Measurements from ENCODE around the gene RMC1. TPM values are rescaled to one million over a fixed set of nuclear protein-coding genes. Genes with fewer than 3 reads are reported as not detected.

RMC1 gene
- total and polyA plus RNA-seq, 2 donors = 22.5 to 67.6 TPM

DNA sequence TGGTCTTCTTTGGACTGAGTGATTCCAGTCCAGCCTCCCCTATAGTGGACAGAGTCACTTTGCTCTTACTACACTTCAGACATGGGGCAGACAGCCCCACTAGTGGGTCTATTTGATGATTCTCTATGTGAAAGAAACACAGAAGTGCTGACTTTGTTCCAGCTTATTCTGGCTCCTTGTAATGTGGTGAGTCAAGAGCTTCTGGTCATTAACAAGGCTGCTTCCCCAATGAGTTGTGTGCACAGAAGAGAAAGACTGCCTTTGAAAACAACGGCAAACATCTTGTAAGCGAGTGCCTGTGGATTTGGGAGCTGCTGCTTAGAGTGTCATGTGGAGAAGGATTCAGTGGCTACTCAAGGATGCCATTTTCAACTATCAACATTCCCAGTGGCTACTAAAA, 39.1 kb downstream of the RMC1 start:
- H3K4me1 ChIP-seq (ENCODE audit: control insufficient read depth in 2 of 2, insufficient read depth in 2 of 2, low read length in 2 of 2) = peaks cover 10 to 34% of the 10 kb centered on the region in 2 donors
- peak in 1 of 9 donors; percentile 10 for DNase-seq (ENCODE audit: low read depth in 6 of 9, low spot score in 9 of 9)
- peaks cover 47 to 75% of the 10 kb centered on the region in 2 donors for H3K36me3 ChIP-seq (ENCODE audit: control insufficient read depth in 2 of 2, insufficient read depth in 2 of 2, low read length in 1 of 2)
- WGBS = over 99% methylated on average over 2 of the region's 2 CpGs
- H3K27me3 ChIP-seq (ENCODE audit: control insufficient read depth in 2 of 2, insufficient read depth in 1 of 2, low read length in 1 of 2) = no peaks in the 10 kb centered on the region
- no peak overlapping the region for H3K4me3 ChIP-seq (ENCODE audit: low read length in 2 of 2)
- no peak overlapping the region for H3K27ac ChIP-seq (ENCODE audit: low read depth in 1 of 2, low read length in 1 of 2)
- no peaks in the 10 kb centered on the region for H3K9me3 ChIP-seq (ENCODE audit: control insufficient read depth in 2 of 2, insufficient read depth in 1 of 2, low read length in 1 of 2)

DNA sequence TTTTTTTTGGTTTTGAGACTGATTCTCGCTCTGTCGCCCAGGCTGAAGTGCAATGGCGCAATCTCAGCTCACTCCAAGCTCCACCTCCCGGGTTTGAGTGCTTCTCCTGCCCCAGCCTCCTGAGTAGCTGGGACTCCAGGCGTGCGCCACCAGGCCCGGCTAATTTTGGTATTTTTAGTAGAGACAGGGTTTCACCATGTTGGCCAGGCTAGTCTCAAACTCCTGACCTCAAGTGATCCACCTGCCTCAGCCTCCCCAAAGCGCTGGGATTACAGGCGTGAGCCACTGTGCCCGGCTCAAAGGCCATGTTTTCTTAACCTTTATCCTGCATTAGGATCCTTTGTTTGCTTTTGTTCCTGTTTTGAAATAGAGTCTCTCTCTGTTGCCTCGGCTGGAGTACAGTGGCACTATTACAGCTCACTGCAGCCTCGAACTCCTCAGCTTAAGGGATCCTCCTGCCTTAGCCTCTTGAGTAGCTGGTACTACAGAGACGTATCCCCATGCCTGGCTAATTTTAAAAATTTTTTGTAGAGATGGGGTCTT, 42.0 kb downstream of the RMC1 start:
- H3K4me1 ChIP-seq (ENCODE audit: control insufficient read depth in 2 of 2, insufficient read depth in 2 of 2, low read length in 2 of 2) = peaks cover 10 to 25% of the 10 kb centered on the region in 2 donors
- H3K36me3 ChIP-seq (ENCODE audit: control insufficient read depth in 2 of 2, insufficient read depth in 2 of 2, low read length in 1 of 2) = peaks cover 31 to 64% of the 10 kb centered on the region in 2 donors
- no peak for DNase-seq (ENCODE audit: low read depth in 6 of 9, low spot score in 9 of 9)
- H3K9me3 ChIP-seq (ENCODE audit: control insufficient read depth in 2 of 2, insufficient read depth in 1 of 2, low read length in 1 of 2) = no peaks in the 10 kb centered on the region
- H3K4me3 ChIP-seq (ENCODE audit: low read length in 2 of 2) = no peak overlapping the region
- no peak overlapping the region for H3K27ac ChIP-seq (ENCODE audit: low read depth in 1 of 2, low read length in 1 of 2)
- H3K27me3 ChIP-seq (ENCODE audit: control insufficient read depth in 2 of 2, insufficient read depth in 1 of 2, low read length in 1 of 2) = no peaks in the 10 kb centered on the region
- WGBS = 98% methylated on average over 13 of the region's 13 CpGs

DNA sequence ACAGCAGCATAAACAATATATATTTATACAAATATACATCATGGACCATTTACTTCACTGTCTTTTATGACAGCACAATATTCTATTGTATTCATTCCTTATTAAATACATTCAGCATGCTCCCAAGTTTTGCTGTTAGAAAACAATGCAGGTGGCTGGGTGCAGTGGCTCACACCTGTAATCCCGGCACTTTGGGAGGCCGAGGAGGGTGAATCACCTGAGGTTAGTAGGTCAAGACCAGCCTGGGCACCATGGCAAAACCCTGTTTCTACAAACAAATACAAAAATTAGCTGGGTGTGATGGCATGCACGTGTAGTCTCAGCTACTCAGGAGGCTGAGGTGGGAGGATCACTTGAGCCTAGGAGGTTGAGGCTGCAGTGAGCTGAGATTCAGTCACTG, 44.0 kb downstream of the RMC1 start:
- peaks cover 42 to 75% of the 10 kb centered on the region in 2 donors for H3K36me3 ChIP-seq (ENCODE audit: control insufficient read depth in 2 of 2, insufficient read depth in 2 of 2, low read length in 1 of 2)

DNA sequence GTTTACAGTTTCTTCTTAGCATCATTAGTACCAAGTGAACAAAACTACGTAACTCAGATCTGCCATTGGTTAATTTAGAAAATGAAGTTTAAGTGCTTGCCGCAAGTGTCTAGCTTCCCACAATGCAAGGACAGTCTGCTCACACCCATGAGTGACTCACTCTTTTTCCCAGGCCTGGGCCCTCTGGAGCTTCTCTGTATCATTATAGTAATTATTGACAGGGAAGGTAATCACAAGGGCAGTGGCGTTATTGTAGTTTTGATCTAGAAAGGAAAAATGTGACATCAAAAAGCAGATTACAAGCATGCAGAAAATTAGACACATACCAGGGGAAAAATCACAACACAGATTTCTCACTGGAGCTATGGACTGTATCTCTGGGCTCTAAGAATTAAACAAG, 44.5 kb downstream of the RMC1 start:
- H3K36me3 ChIP-seq (ENCODE audit: control insufficient read depth in 2 of 2, insufficient read depth in 2 of 2, low read length in 1 of 2) = peaks cover 42 to 75% of the 10 kb centered on the region in 2 donors
- no peak overlapping the region for H3K27ac ChIP-seq (ENCODE audit: low read depth in 1 of 2, low read length in 1 of 2)
- WGBS = 65% methylated on average over 3 of the region's 3 CpGs
- DNase-seq (ENCODE audit: low read depth in 6 of 9, low spot score in 9 of 9) = no peak
- H3K4me1 ChIP-seq (ENCODE audit: control insufficient read depth in 2 of 2, insufficient read depth in 2 of 2, low read length in 2 of 2) = peaks cover 0 to 1% of the 10 kb centered on the region in 2 donors
- no peak overlapping the region for H3K4me3 ChIP-seq (ENCODE audit: low read length in 2 of 2)
- no peaks in the 10 kb centered on the region for H3K9me3 ChIP-seq (ENCODE audit: control insufficient read depth in 2 of 2, insufficient read depth in 1 of 2, low read length in 1 of 2)
- no peaks in the 10 kb centered on the region for H3K27me3 ChIP-seq (ENCODE audit: control insufficient read depth in 2 of 2, insufficient read depth in 1 of 2, low read length in 1 of 2)

More for the DNA sequence above, 44.0 kb downstream of the RMC1 start:
- no peak overlapping the region for H3K4me3 ChIP-seq (ENCODE audit: low read length in 2 of 2)
- peaks cover under 1 to 7% of the 10 kb centered on the region in 2 donors for H3K4me1 ChIP-seq (ENCODE audit: control insufficient read depth in 2 of 2, insufficient read depth in 2 of 2, low read length in 2 of 2)
- DNase-seq (ENCODE audit: low read depth in 6 of 9, low spot score in 9 of 9) = no peak
- no peaks in the 10 kb centered on the region for H3K9me3 ChIP-seq (ENCODE audit: control insufficient read depth in 2 of 2, insufficient read depth in 1 of 2, low read length in 1 of 2)
- WGBS = 96% methylated on average over 3 of the region's 3 CpGs
- H3K27ac ChIP-seq (ENCODE audit: low read depth in 1 of 2, low read length in 1 of 2) = no peak overlapping the region
- no peaks in the 10 kb centered on the region for H3K27me3 ChIP-seq (ENCODE audit: control insufficient read depth in 2 of 2, insufficient read depth in 1 of 2, low read length in 1 of 2)

DNA sequence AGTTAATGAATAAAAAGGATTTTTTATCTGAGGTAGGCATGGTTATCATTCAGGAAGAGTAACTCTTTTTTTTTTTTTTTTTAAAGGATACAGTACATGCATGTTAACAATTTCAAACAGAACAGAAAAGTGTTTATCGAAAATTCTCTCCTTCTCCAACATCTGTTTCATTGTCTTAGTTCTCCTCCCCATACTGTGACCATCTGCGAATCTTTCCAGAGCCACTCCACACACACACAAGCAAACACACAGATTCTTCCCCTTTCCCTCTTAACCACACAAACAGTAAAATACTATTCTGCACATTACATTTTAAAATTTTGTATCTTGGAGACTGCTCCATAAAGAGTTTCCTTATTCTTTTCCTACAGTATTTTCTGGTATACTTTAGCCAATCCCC, 45.0 kb downstream of the RMC1 start:
- no peak overlapping the region for H3K27ac ChIP-seq (ENCODE audit: low read depth in 1 of 2, low read length in 1 of 2)
- WGBS = 90% methylated on average over 2 of the region's 2 CpGs
- H3K4me3 ChIP-seq (ENCODE audit: low read length in 2 of 2) = no peak overlapping the region
- H3K4me1 ChIP-seq (ENCODE audit: control insufficient read depth in 2 of 2, insufficient read depth in 2 of 2, low read length in 2 of 2) = no peaks in the 10 kb centered on the region
- peaks cover 44 to 76% of the 10 kb centered on the region in 2 donors for H3K36me3 ChIP-seq (ENCODE audit: control insufficient read depth in 2 of 2, insufficient read depth in 2 of 2, low read length in 1 of 2)
- DNase-seq (ENCODE audit: low read depth in 6 of 9, low spot score in 9 of 9) = no peak
- H3K9me3 ChIP-seq (ENCODE audit: control insufficient read depth in 2 of 2, insufficient read depth in 1 of 2, low read length in 1 of 2) = no peaks in the 10 kb centered on the region
- H3K27me3 ChIP-seq (ENCODE audit: control insufficient read depth in 2 of 2, insufficient read depth in 1 of 2, low read length in 1 of 2) = no peaks in the 10 kb centered on the region

DNA sequence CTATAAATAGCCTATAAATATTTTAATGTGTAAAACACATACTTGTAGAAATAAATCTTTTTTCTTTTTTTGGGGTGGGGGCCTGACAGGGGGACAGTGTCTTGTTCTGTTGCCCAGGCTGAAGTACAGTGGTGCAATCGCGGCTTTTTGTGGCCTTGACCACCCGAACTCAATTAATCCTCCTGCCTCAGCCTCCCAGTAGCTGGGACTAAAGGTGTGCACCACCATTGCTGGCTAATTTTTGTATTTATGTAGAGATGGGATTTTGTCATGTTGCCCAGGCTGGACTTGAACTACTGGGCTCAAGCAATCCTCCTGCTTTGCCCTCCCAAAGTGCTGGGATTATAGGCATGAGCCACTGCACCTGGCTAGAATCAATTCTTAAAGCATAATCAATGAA, 45.4 kb downstream of the RMC1 start:
- no peaks in the 10 kb centered on the region for H3K9me3 ChIP-seq (ENCODE audit: control insufficient read depth in 2 of 2, insufficient read depth in 1 of 2, low read length in 1 of 2)
- H3K27me3 ChIP-seq (ENCODE audit: control insufficient read depth in 2 of 2, insufficient read depth in 1 of 2, low read length in 1 of 2) = no peaks in the 10 kb centered on the region
- no peak for DNase-seq (ENCODE audit: low read depth in 6 of 9, low spot score in 9 of 9)
- H3K4me1 ChIP-seq (ENCODE audit: control insufficient read depth in 2 of 2, insufficient read depth in 2 of 2, low read length in 2 of 2) = peaks cover 0 to 4% of the 10 kb centered on the region in 2 donors
- no peak overlapping the region for H3K4me3 ChIP-seq (ENCODE audit: low read length in 2 of 2)
- H3K27ac ChIP-seq (ENCODE audit: low read depth in 1 of 2, low read length in 1 of 2) = no peak overlapping the region
- WGBS = 97% methylated on average over 3 of the region's 3 CpGs
- peaks cover 45 to 76% of the 10 kb centered on the region in 2 donors for H3K36me3 ChIP-seq (ENCODE audit: control insufficient read depth in 2 of 2, insufficient read depth in 2 of 2, low read length in 1 of 2)

DNA sequence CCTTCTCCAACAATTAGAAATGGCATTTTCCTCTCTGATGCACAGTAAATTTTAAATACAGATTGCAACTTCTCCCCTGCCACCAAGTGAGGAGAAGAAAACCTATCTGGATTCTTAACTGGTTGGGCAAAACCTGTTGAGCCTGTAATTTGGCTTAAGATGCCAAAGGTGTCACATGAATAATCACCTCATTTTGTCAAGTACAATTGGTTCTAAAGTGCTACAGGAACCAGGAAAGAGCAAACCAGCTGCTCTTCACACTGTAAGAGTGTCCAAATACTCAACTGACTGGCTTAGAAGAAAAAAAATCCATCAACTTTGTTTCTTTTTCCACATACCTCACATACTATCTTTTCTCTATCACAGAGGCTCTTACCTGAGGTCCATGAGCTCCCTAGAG, 47.6 kb downstream of the RMC1 start:
- H3K27ac ChIP-seq (ENCODE audit: low read depth in 1 of 2, low read length in 1 of 2) = no peak overlapping the region
- peaks cover 0 to 7% of the 10 kb centered on the region in 2 donors for H3K4me1 ChIP-seq (ENCODE audit: control insufficient read depth in 2 of 2, insufficient read depth in 2 of 2, low read length in 2 of 2)
- H3K9me3 ChIP-seq (ENCODE audit: control insufficient read depth in 2 of 2, insufficient read depth in 1 of 2, low read length in 1 of 2) = no peaks in the 10 kb centered on the region
- H3K4me3 ChIP-seq (ENCODE audit: low read length in 2 of 2) = no peak overlapping the region
- no peak for DNase-seq (ENCODE audit: low read depth in 6 of 9, low spot score in 9 of 9)
- H3K27me3 ChIP-seq (ENCODE audit: control insufficient read depth in 2 of 2, insufficient read depth in 1 of 2, low read length in 1 of 2) = no peaks in the 10 kb centered on the region
- H3K36me3 ChIP-seq (ENCODE audit: control insufficient read depth in 2 of 2, insufficient read depth in 2 of 2, low read length in 1 of 2) = peaks cover 54 to 69% of the 10 kb centered on the region in 2 donors

DNA sequence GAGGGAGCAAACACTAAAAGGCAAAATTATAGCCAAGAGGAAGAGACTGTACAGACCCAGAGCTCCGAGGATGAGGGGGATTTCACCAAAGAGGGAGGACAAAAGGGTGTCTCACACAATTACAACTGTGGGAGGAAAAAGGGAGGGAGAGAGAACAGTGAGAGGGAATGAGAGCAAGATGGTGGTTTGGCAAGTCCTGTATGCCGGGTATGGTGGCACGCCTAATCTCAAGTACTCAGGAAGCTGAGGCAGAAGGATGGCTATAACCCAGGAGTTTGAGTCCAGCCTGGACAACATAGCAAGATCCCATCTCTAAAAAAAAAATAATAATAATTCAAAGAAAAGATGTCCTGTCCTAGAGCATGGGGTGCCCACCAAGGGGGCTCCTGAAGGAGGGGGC, 48.7 kb downstream of the RMC1 start:
- DNase-seq (ENCODE audit: low read depth in 6 of 9, low spot score in 9 of 9) = no peak
- WGBS = 98% methylated on average over 3 of the region's 3 CpGs
- no peaks in the 10 kb centered on the region for H3K27me3 ChIP-seq (ENCODE audit: control insufficient read depth in 2 of 2, insufficient read depth in 1 of 2, low read length in 1 of 2)
- H3K36me3 ChIP-seq (ENCODE audit: control insufficient read depth in 2 of 2, insufficient read depth in 2 of 2, low read length in 1 of 2) = peaks cover 65 to 70% of the 10 kb centered on the region in 2 donors
- H3K9me3 ChIP-seq (ENCODE audit: control insufficient read depth in 2 of 2, insufficient read depth in 1 of 2, low read length in 1 of 2) = no peaks in the 10 kb centered on the region
- no peak overlapping the region for H3K27ac ChIP-seq (ENCODE audit: low read depth in 1 of 2, low read length in 1 of 2)
- H3K4me3 ChIP-seq (ENCODE audit: low read length in 2 of 2) = no peak overlapping the region
- H3K4me1 ChIP-seq (ENCODE audit: control insufficient read depth in 2 of 2, insufficient read depth in 2 of 2, low read length in 2 of 2) = peaks cover 0 to 7% of the 10 kb centered on the region in 2 donors

DNA sequence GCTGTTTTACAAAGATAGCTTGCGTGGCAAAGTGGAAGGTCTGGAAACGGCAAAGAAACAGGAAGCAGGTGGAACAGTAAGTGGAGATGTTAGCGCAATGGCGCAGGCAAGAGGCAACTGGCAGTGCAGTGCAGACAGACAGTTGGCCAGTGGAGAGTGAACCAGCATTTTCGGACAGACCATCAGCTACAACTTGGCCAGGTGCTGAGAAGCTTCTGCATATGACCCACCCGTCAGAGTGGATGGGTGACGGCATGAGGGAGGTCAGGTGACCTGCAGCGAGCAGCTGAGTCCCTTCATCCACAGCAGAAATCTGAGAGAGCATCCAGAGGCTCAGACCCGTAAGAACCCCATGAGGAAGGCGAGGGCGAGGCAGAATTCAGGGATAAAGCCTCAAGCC, 49.2 kb downstream of the RMC1 start:
- no peaks in the 10 kb centered on the region for H3K27me3 ChIP-seq (ENCODE audit: control insufficient read depth in 2 of 2, insufficient read depth in 1 of 2, low read length in 1 of 2)
- peaks cover 64 to 66% of the 10 kb centered on the region in 2 donors for H3K36me3 ChIP-seq (ENCODE audit: control insufficient read depth in 2 of 2, insufficient read depth in 2 of 2, low read length in 1 of 2)
- no peak overlapping the region for H3K4me3 ChIP-seq (ENCODE audit: low read length in 2 of 2)
- 88% methylated on average over 11 of the region's 11 CpGs for WGBS
- no peak for DNase-seq (ENCODE audit: low read depth in 6 of 9, low spot score in 9 of 9)
- peaks cover 0 to 7% of the 10 kb centered on the region in 2 donors for H3K4me1 ChIP-seq (ENCODE audit: control insufficient read depth in 2 of 2, insufficient read depth in 2 of 2, low read length in 2 of 2)
- no peaks in the 10 kb centered on the region for H3K9me3 ChIP-seq (ENCODE audit: control insufficient read depth in 2 of 2, insufficient read depth in 1 of 2, low read length in 1 of 2)
- H3K27ac ChIP-seq (ENCODE audit: low read depth in 1 of 2, low read length in 1 of 2) = no peak overlapping the region
